HepG2 (cell line): ENCODE measurements around the gene SIX5. TPM values are rescaled to one million over a fixed set of nuclear protein-coding genes. Genes with fewer than 3 reads are reported as not detected.

Source experiments
- ATF1 ChIP-seq: IDR thresholded peaks from 2 replicates; pipeline ENCODE4 v1.6.1; 2016; ENCODE audit warnings: mild to moderate bottlenecking, control low read depth
- KDM2A ChIP-seq: sonication (generic); formaldehyde crosslinking; IDR thresholded peaks from 2 replicates; pipeline ENCODE4 v1.4.0; 2020; ENCODE audit warnings: low read depth, missing genetic modification reagents, borderline replicate concordance
- KLF12 ChIP-seq: sonication (generic); formaldehyde crosslinking; IDR thresholded peaks from 2 replicates; pipeline ENCODE4 v1.4.0; 2020; ENCODE audit warnings: missing genetic modification reagents, borderline replicate concordance
- MAFK ChIP-seq, 2 experiments: IDR thresholded peaks in 1 of 2; conservative IDR thresholded peaks in 1 of 2; 2 replicates each; pipeline ENCODE4 v1.6.1; 2011; ENCODE audit warnings: improper control_type of control experiment in 2 of 2, low read length in 2 of 2
- MBNL3 ChIP-seq: fragments of 250-450 bp; sonication (Bioruptor Pico); conservative IDR thresholded peaks from 2 replicates; pipeline ENCODE4 v1.8.0; 2022; ENCODE audit warnings: mild to moderate bottlenecking, inconsistent platforms
- NFE2L2 ChIP-seq: fragments of 150-350 bp; IDR thresholded peaks from 2 replicates; pipeline ENCODE4 v1.6.1; 2014; ENCODE audit warnings: low read length
- PRDM15 ChIP-seq: sonication (generic); formaldehyde crosslinking; IDR thresholded peaks from 2 replicates; pipeline ENCODE4 v1.4.0; 2020; ENCODE audit warnings: missing genetic modification reagents
- RELA ChIP-seq: sonication (generic); formaldehyde crosslinking; IDR thresholded peaks from 2 replicates; pipeline ENCODE4 v1.4.0; 2020; ENCODE audit warnings: missing genetic modification reagents
- SETDB1 ChIP-seq: sonication (generic); formaldehyde crosslinking; IDR thresholded peaks from 2 replicates; pipeline ENCODE4 v1.5.1; 2020; ENCODE audit warnings: missing genetic modification reagents, mild to moderate bottlenecking, borderline replicate concordance
- SP1 ChIP-seq, 2 experiments: fragments of 450-650 bp in 1 of 2; sonication (generic) in 1 of 2; formaldehyde crosslinking in 1 of 2; IDR thresholded peaks; 2 replicates each; pipeline versions ENCODE4 v1.4.0 to v1.6.1; 2016 to 2020; ENCODE audit warnings: missing genetic modification reagents in 1 of 2
- TAF15 ChIP-seq: fragments of 200-400 bp; formaldehyde crosslinking; IDR thresholded peaks from one replicate; pipeline ENCODE4 v1.6.1; 2018; ENCODE audit warnings: mild to moderate bottlenecking, low read depth, low read length; ENCODE audit not compliant: poor library complexity, severe bottlenecking
- ZC3H13 ChIP-seq: sonication (generic); formaldehyde crosslinking; IDR thresholded peaks from 2 replicates; pipeline ENCODE4 v1.8.1; 2023; ENCODE audit warnings: mild to moderate bottlenecking, missing genetic modification reagents, moderate library complexity
- ZMYM3 ChIP-seq: sonication (generic); formaldehyde crosslinking; IDR thresholded peaks from 2 replicates; pipeline ENCODE4 v1.5.1; 2020; ENCODE audit warnings: mild to moderate bottlenecking, missing genetic modification reagents
- ZNF3 ChIP-seq: IDR thresholded peaks from 2 replicates; pipeline ENCODE4 v1.7.0; 2017; ENCODE audit warnings: inconsistent platforms
- ZNF543 ChIP-seq: sonication (generic); formaldehyde crosslinking; IDR thresholded peaks from 2 replicates; pipeline ENCODE4 v1.4.0; 2020; ENCODE audit warnings: mild to moderate bottlenecking, missing genetic modification reagents
- ZNF710 ChIP-seq: sonication (generic); formaldehyde crosslinking; IDR thresholded peaks from 2 replicates; pipeline ENCODE4 v1.5.0; 2020; ENCODE audit warnings: mild to moderate bottlenecking, missing genetic modification reagents, borderline replicate concordance
- ZNF839 ChIP-seq: sonication (generic); formaldehyde crosslinking; IDR thresholded peaks from 2 replicates; pipeline ENCODE4 v1.4.0; 2020; ENCODE audit warnings: missing genetic modification reagents, mild to moderate bottlenecking, borderline replicate concordance
- ZNF841 ChIP-seq: sonication (generic); formaldehyde crosslinking; IDR thresholded peaks from 2 replicates; pipeline ENCODE4 v1.8.1; 2023; ENCODE audit warnings: missing genetic modification reagents, borderline replicate concordance
- ZSCAN5A ChIP-seq: sonication (generic); formaldehyde crosslinking; IDR thresholded peaks from 2 replicates; pipeline ENCODE4 v1.8.0; 2022; ENCODE audit warnings: mild to moderate bottlenecking, missing genetic modification reagents, borderline replicate concordance
- polyA plus RNA-seq, 8 experiments: library from polyadenylated mRNA; depleted of rRNA in 3 of 8; stranded (reverse) in 7 of 8; unstranded in 1 of 8; fragments of >200 nt; fragmentation: Illumina TruSeq in 4 of 8; extraction: Trizol in 4 of 8; gene quantifications; 2 replicates each; pipeline versions ENCODE4 v1.2.1 to v1.2.3, GENCODE V29; 2011 to 2016; ENCODE audit warnings: low read depth in 4 of 8, missing spikeins in 1 of 8, mixed read lengths in 1 of 8; ENCODE audit not compliant: insufficient read depth in 1 of 8
- total RNA-seq, 5 experiments: library from RNA; depleted of rRNA; stranded (reverse); fragments of >200 nt; fragmentation: Illumina TruSeq; extraction: Trizol; gene quantifications; 2 replicates each; pipeline ENCODE4 v1.2.3, GENCODE V29; 2016; ENCODE audit warnings: low read depth in 1 of 5

The SIX5 gene
- total and polyA plus RNA-seq, 2 of the 13 experiments (the other 11 are each of a cell fraction or from before 2014, with no cell fraction given): 7.7 to 10.5 TPM

GRCh38 chr19:45730368-45731288, 38.4 kb downstream of the SIX5 start, which contains the start of gene FBXO46 (continued):
- TF ChIP-seq ZSCAN5A (CRISPR knock-in tag): no peak
- no peak for TF ChIP-seq MBNL3 (CRISPR knock-in tag)
- TF ChIP-seq ZNF839 (CRISPR knock-in tag): no peak
- TF ChIP-seq ZNF710 (CRISPR knock-in tag): no peak; the same call in 1 of the 2 replicates
- TF ChIP-seq ZC3H13 (CRISPR knock-in tag): peak; percentile 73; the same call in 1 of the 2 replicates
- no peak for TF ChIP-seq ZNF841
- TF ChIP-seq ZNF543 (CRISPR knock-in tag): no peak
- peak; percentile 35; the same call in 1 of the 2 replicates for TF ChIP-seq ATF1
- peak; percentile 71; the same call in 1 of the 2 replicates for TF ChIP-seq KDM2A (CRISPR knock-in tag)
- TF ChIP-seq ZMYM3 (CRISPR knock-in tag): no peak; the same call in 1 of the 2 replicates
- TF ChIP-seq KLF12 (CRISPR knock-in tag): no peak
- TF ChIP-seq RELA: no peak
- no peak for TF ChIP-seq MAFK (conservative IDR thresholded peaks at IDR 0.05 in 1 of 2, IDR thresholded peaks at IDR 0.05 in 1 of 2; ENCODE audit: low read length in 2 of 2)
- no peak for TF ChIP-seq NFE2L2
- TF ChIP-seq SETDB1 (CRISPR knock-in tag): no peak
- TF ChIP-seq TAF15: no peak
- TF ChIP-seq SP1 (IDR thresholded peaks at IDR 0.05): no peak
- TF ChIP-seq SP1 (CRISPR knock-in tag; IDR thresholded peaks at IDR 0.05): no peak
- no peak for TF ChIP-seq PRDM15 (CRISPR knock-in tag)
- TF ChIP-seq ZNF3 (CRISPR knock-in tag): no peak
